HG02623 (cell line): ENCODE results near the gene GPR179.

Experiments
- ATAC-seq: cut with Tn5 transposase; IDR thresholded peaks from one replicate; pipeline ENCODE4 v1.9.1; 2021; ENCODE audit warnings: moderate library complexity; ENCODE audit not compliant: unreplicated experiment

Gene GPR179, protein sequence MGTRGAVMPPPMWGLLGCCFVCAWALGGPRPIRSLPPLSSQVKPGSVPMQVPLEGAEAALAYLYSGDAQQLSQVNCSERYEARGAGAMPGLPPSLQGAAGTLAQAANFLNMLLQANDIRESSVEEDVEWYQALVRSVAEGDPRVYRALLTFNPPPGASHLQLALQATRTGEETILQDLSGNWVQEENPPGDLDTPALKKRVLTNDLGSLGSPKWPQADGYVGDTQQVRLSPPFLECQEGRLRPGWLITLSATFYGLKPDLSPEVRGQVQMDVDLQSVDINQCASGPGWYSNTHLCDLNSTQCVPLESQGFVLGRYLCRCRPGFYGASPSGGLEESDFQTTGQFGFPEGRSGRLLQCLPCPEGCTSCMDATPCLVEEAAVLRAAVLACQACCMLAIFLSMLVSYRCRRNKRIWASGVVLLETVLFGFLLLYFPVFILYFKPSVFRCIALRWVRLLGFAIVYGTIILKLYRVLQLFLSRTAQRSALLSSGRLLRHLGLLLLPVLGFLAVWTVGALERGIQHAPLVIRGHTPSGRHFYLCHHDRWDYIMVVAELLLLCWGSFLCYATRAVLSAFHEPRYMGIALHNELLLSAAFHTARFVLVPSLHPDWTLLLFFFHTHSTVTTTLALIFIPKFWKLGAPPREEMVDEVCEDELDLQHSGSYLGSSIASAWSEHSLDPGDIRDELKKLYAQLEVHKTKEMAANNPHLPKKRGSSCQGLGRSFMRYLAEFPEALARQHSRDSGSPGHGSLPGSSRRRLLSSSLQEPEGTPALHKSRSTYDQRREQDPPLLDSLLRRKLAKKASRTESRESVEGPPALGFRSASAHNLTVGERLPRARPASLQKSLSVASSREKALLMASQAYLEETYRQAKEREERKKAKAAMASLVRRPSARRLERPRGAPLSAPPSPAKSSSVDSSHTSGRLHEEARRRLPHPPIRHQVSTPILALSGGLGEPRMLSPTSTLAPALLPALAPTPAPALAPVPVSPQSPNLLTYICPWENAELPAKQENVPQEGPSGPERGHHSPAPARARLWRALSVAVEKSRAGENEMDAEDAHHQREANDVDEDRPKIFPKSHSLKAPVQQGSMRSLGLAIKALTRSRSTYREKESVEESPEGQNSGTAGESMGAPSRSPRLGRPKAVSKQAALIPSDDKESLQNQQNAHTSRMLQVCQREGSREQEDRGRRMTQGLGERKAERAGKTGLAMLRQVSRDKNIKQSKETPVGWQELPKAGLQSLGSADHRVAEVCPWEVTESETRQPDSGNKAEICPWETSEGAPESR (N-terminal part only)

DNA sequence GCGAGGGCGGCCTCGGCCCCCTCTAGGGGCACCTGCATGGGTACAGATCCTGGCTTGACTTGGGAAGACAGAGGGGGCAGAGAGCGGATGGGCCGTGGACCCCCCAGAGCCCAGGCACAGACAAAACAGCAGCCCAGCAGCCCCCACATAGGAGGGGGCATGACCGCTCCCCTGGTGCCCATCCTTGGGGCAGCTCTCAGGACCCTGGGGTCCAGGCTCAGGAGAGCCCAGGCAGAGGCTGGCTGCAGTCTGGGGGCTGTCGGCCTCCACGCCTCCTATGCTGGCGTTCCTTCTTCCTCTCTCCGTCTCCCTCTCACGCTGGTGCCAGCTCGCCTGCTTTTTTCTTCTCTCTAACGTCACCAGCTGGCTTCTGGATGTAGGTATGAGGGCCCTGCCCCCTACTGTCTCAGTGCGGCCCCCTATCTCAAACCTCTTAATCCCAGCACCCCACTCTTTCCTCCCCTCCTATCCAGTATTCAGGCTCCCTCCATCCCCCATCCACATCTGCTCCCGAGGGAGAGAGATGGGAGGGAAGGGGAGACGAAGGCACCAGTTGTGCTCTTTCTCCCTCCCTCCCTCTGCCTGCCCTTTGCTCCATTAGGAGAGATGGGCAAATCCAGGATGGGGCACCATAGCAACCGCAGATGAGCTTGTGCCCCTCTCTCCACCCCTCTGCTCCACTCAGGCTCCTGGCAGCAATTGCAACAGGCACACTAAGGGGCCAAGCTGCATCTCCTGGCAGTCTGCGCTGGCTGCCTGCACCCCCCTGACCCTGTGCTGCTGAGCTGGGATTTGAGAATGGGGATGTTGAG, at the start of gene GPR179:
Gene GPR179, minus strand, starts transcription at position 349 of the 812 bp plus-strand sequence. Its CDS starts 167 bp downstream, at position 182.
- ATAC-seq, result no peak

DNA sequence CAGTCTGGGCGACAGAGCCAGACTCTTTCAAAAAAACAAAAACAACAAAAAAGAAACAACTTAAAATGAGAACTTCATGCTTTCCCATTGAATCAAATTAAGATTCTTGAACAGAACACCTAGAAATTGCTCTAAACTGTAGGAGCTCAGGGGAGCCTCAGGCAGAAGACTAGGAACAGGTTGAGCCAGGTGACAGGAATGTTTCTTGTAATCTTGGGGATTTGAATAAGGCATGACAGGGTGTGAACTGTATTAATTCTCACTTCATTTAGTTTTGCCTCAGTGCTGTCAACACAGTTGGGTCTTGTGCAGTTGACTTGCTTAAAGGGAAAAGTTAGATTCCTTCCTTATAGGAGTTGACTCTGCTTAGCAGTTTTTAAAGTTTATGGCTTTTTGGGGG, 35.7 kb upstream of the GPR179 start:
- no peak for ATAC-seq

- no peak for ATAC-seq
Observed at GRCh38 chr17:38369124-38369886, 25.5 kb upstream of the GPR179 start.

GRCh38 chr17:38364741-38365140, 21.0 kb upstream of the GPR179 start:
- ATAC-seq, result no peak

DNA sequence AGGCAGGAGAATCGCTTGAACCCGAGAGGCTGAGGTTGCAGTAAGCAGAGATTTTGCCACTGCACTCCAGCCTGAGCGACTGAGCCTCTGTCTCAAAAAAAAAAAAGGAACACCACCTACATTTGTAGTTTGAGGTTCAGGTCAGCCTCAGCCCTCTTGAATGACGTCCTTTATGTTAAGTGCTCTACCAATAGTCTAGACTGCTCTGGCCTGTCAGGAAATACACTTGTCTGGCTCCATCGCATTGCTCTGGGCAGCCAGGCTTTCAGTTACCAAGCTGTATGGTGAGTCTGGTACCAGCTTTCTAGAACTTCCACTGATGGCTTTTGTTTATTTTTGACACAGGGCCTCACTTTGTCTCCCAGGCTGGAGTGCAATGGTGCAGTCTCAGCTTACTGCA, 19.3 kb upstream of the GPR179 start:
- no peak for ATAC-seq

GRCh38 chr17:38361694-38362465, 18.1 kb upstream of the GPR179 start:
- no peak for ATAC-seq

GRCh38 chr17:38358586-38359513, 15.1 kb upstream of the GPR179 start:
- ATAC-seq, result no peak

DNA sequence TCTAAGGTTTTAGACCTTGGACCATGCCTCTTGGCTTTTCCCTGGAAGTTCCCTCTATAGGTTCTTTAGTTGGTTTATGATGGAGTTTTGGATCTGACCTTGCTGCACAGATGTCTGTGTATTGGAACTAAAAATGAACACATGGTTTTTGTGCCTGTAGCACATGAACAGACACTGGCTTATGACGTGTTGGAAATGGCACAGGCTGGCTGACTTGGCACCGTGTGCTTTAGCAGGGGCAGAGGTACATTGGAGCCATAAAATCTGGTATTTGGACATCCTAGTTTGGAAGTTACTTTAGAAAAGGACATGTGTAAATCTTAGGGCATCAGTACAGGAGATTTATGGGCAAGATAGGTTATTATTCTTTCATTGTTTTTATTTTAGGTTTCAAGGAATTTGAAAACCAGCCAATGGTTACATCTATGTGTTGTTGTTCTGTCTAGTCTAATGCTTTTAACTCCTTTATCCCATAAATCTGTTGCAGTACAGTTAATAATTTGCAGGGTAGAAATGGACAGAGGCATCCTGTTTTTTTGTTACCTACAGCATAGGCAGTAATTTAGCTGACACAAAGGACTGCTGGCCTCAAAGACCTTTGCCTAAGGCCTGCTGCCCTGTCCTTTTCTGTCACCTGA, 13.8 kb upstream of the GPR179 start:
- no peak for ATAC-seq

DNA sequence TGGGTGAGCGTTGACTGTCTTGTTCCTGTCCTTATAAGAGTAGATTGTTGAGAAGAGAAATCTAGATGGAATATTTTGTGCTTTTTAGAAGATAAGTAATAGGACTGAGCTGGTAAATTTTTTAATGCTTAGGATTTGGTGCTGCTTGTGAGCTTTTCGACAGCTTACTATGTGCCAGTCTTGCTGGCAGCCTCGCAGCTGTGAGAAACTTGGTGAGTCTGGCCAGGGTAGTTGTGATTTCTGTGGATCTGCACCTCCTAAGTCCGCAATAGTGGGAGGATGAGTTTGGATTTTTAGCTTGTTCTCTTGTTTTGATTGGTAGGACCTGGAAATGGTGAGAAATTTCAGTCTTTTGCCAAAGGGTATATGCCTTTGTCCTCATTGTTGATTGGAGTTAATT, 11.5 kb upstream of the GPR179 start:
- no peak for ATAC-seq

- no peak for ATAC-seq
Observed at GRCh38 chr17:38354466-38354865, 10.7 kb upstream of the GPR179 start.

GRCh38 chr17:38353668-38354067, 9.9 kb upstream of the GPR179 start:
- ATAC-seq, result no peak

DNA sequence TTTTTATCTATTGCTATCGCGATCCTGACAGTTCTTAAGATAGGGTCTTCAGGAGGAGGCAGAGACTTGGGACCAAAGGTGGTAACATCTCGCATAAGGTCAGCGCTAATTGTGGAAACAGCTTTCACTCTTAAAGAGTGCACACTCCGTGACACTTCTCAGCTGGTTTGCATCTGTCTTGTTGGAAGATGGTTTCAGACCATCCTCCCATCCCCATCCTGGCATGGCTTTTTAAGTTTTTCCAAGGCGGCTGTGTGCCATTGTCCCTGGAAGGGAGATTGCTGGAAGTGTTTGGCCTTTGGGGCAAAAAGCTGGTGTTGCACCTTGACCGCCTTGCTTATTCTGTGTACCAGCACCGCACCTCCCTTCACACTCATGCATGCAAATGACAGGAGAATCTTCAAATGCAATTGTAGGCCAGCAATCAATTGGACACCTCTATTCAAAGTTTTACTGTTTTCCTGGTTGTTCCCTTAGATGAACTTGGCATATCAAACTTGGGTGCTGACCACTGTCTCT, 9.4 kb upstream of the GPR179 start:
- ATAC-seq, result no peak

DNA sequence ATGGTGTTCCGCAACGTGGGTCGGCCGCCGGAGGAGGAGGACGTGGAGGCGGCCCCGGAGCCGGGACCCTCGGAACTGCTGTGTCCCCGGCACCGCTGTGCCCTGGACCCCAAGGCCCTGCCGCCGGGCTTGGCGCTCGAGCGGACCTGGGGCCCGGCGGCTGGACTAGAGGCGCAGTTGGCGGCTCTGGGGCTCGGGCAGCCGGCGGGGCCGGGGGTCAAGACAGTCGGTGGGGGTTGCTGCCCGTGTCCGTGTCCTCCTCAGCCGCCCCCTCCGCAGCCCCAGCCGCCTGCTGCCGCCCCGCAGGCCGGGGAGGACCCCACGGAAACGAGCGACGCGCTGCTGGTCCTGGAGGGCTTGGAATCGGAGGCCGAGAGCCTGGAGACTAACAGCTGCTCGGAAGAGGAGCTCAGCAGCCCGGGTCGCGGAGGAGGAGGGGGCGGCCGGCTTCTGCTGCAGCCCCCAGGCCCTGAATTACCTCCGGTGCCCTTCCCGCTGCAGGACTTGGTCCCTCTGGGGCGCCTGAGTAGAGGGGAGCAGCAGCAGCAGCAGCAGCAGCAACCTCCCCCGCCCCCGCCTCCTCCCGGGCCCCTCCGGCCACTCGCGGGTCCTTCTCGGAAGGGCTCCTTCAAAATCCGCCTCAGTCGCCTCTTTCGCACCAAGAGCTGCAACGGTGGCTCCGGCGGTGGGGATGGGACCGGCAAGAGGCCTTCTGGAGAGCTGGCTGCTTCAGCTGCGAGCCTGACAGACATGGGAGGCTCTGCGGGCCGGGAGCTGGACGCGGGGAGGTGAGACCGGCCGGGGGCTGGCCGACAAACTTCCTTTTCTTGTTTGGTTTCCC, 8.7 kb upstream of the GPR179 start:
- ATAC-seq, result peak; percentile 12

GRCh38 chr17:38351412-38352222, 7.9 kb upstream of the GPR179 start, which contains the start of gene SOCS7:
SOCS7 (plus strand) TSS chr17:38351844; CDS start chr17:38352053, 209 bp downstream.
- peak; percentile 88 for ATAC-seq

DNA sequence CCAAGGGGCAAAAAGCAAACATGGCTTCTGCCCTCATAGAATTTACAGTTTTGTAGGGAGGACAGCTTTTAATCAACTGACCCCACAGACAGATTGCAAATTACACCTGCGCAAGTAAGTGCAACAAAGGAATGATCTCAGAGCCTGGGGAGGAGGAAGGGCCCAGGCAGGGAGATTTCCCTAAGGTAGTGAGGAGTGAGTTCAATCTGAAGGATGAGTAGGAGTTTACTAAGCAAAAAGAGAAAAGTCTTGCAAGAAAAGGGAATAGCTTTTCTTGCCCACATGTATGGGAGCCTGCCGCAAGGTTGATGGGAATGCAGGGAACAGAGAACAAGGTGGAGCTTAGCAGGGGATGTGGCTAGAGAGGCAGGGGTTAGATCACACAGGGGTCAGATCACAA, 6.3 kb upstream of the GPR179 start:
- ATAC-seq, result no peak
